Stimulated activated naive CD8-positive, alpha-beta T cell treated with anti-CD3 and anti-CD28 coated beads, Interleukin-15, Interleukin-2, amounts not matched to agents 100 U/mL and 50 U/mL, for 24 hours (primary cell): ENCODE data around the gene KRT12.

Experiments
- ATAC-seq: fragments of 150-1000 bp; cut with Tn5 transposase; one replicate; pipeline ENCODE4 v1.10.0; 2021
- DNase-seq: peaks from one replicate; pipeline ENCODE4 v3.0.0; 2021

Gene KRT12

DNA sequence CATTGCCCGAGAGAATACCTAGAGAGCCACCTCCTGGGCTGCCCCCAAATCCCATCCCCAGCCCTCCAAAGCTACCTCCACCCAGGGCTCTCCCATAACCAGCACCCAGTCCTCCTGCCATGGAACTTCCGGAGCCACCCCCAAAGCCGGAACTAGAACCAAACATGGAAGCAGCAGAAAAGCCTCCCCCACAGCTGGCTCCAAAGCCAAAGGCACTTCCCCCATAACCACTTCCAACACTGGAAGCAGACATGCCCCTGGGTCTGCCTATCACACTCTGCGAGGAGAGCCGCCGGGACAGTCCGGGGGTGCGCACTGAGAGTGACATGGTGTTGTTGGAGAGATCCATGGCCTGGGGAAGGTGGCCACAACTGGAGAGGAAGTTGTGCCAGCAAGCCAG, at the start of gene KRT12:
TSS of gene KRT12 (minus strand) at position 386 of the 400 bp plus-strand sequence. CDS start at position 349, 37 bp downstream.
- DNase-seq (no peak), ATAC-seq (no peak)

DNA sequence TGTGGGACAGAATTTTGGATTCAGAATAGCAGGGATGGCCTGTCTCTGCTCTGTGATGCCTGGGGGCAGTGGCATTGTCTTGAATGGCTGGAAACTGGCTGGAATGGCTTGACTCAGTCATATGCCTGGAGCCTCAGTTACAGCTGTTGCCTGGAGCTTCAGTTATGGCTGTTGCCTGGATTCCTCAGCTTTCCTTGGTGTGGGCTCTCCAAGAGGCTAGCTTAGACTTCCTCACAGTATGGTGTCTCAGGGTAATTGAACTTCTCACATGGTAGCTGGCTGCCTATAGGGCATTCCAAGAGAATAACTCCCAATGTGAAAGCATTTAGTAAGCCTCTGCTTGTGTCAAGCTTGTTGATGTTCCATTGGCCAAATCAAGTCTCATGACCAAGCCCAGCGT, 49.3 kb upstream of the KRT12 start:
- DNase-seq (no peak), ATAC-seq (no peak)

GRCh38 chr17:40915721-40916256, 48.8 kb upstream of the KRT12 start:
- DNase-seq, result no peak
- ATAC-seq, result no peak

- ATAC-seq (peak; percentile 65), DNase-seq (no peak)
Measured at GRCh38 chr17:40915199-40915661, 48.2 kb upstream of the KRT12 start.

DNA sequence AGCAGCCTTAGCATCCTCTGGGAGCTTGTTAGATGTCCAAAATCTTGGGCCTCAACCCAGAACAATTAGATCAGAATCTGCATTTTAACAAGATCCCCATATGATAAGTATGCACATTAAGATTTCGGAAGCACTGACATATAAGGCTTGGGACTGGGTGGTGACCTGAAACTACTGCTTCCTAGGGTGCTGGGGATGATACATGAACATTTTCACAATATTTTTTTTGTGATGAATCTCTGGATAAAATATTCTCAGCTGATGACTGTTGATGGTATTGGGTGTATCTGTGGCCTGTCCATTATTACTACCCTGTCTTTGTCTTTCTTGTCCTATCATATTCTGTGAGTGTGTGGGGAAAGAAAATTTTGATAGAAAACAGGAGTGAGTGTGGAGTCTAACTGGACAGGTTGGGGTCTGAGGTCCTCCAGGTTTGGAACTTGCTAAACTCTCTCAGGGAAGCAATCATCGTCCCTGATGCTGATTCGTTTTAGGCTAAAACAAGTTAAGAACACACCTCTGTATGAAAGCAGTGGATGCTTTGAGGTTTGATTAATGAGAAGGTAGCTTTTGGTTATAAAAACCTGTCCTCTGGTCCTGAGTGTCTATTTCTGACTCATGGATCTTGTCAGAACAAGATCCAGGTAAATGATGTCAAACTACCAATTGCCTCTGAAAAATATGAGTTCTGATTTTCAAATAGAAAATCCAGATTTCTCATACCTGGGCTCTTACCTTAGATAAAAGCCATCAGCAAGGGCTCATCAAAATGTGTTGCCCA, 47.2 kb upstream of the KRT12 start:
- ATAC-seq, result no peak
- no peak for DNase-seq

DNA sequence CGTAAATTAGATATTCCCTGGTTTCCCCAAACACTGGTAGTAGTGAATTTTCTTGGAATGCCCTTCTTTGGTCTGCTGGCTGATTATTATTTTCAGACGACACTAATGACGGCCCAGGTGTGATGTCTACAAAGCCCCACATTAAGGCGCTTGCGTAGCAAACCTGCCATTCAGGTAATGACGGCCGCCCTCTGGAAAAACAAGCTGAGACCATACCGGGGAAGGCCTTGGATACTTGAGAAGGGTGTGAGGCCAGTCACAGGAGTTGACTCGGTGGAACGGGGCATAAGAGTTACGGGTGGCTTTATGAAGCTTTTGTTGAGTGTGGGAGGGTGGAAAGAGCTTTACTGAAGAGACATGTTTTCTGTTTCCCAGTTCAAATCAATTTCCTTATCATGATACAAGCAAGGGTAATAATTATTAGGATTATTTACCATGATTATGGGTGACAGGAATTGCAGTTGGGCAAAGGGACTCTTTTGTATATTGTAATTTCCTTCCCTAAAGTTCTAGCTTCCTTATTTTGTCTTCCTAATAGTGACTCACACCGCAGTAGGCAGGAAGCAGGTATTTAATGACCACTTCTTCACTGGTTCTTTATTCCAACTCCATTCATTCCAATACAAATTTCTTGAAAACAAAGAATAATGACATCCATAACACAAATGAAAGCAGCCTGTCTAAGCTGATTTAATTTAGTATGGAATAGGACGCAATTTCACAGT, 45.6 kb upstream of the KRT12 start:
- DNase-seq, result no peak
- ATAC-seq, result no peak

DNA sequence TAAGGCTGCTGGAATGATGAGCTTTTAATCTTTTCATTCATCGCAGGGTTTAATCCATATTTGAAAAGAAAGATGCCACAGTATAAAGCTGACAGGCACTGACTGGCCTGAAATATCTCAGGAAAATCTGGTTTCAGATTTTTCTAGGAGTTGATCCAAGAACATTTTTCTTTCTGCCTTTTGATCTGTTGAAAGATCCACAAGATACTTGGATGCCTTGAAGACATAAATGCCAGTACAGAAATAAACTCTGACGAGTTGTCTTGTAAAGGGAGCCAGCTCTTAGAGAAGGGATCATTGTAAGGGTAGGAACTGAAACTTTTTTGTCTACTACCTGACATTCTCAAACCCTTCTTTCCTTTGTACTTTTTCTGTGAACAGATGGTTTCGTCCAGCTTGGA, 43.4 kb upstream of the KRT12 start:
- DNase-seq (no peak), ATAC-seq (no peak)

GRCh38 chr17:40909755-40910154, 42.7 kb upstream of the KRT12 start:
- DNase-seq (no peak), ATAC-seq (no peak)

DNA sequence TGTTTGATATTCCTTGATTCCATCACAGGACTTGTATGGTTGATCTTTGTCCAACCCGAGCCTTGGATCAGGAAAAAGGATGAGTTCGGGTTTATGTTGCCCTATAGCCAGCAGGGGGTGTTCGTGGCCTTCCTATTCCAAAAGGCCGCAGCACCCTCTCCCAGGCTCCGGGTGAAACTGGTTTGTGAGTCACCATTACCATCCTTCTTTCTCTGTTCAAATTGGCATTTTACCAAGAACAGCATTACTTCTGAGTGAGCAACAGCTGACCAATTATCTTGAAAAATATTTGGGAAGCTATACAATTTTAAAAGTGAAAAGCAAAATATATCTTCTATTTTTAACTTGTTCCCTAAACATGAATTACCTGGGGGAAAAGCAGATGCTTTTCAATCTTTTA, 42.3 kb upstream of the KRT12 start:
- peak; percentile 90 for ATAC-seq

DNA sequence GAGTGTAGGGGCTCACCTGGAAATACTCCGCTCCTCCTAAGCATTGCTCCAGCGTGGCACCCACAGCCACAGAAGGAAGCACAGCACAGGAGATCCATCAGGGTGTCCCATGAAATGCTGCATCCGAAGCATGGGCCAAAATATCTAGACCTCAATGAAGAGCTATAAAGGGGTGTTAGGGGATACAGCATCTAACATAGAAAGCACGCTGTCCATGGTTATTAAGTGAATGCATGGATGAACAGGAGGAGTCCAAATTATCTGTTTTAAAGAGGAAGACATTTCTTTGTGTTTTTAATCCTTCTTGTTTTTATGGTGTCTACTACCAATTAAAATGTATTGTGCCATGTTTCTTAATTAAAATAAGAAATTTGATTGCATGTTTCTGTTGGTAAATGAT, 39.6 kb upstream of the KRT12 start:
- ATAC-seq (no peak), DNase-seq (no peak)

More for the DNA sequence above, 42.3 kb upstream of the KRT12 start:
- peak; percentile 65 for DNase-seq

GRCh38 chr17:40905370-40905769, 38.3 kb upstream of the KRT12 start:
- DNase-seq (no peak), ATAC-seq (no peak)

DNA sequence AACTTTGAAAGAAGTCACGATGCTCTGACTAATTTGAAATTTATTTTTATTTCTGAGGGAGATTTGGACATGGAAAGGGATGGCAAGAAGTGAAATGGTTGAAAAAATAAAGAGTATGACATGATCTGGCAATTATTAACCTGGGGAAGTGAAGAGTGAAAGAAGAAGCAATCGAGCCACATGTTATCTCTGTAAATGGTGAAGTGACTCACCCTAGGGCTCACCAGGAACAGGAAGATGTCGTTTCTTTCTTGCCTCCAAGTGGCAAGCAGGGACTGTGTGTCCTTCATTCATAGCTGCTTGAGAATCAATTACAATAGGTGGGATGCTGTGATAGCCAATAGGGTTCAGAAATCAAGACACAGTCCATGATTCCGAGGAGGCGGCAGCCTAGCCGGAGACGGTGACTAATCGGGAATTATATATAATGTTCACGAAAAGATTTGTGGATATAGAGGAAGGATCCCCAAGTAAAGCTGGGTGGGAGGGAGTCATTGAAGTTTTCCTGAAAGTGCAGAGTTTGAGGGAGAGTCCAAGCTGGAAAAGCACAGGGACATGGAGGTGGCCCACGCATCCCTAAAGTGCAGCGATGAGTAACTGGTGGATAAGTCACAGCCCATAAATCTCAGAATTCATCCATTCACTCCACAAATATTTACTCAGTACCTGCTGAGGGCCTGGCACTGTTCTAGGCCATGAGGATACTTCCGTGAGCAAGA, 36.3 kb upstream of the KRT12 start:
- ATAC-seq (no peak), DNase-seq (no peak)

DNA sequence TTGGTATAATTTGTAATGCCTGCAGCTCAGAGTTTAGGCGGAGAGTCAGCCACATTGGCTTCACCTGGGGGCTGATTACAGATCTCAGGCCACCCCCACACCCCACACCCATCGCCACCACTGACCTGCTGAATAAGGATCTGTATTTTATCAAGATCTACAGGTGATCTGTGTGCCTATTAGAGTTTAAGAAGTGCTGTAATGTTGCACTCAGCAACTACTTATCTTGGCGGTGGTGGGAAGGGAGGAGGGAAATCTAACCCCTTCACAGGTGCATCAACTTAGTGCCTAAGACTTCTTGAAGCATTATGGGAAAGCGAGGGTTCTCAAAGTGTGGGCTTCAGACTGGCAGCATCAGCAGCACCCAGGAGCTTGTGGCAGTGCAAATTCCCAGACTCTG, 35.5 kb upstream of the KRT12 start:
- DNase-seq, result no peak
- no peak for ATAC-seq

DNA sequence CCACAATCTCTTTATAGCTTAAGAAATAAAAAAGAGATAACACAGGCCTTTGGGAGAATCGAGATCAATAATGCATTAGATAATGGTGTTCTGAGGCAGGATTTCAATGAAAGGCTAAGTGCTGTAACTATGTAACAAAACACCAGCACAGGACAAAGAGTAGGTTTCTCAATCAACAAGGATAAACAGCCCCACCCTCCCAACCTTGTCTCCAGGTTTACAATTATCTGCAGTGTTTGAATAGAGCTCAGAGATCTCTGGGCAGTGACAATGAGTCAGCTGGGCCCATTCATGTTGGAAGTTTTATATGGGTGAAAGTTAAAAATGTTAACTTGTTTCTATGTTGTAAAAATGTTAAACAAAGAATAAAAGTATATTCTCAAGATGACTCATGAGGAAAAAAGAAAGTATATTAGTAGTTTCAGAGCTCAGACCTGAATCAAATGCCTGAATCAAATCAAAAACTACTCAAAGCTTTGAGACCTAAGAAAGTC, 35.0 kb upstream of the KRT12 start:
- DNase-seq (no peak), ATAC-seq (no peak)

- ATAC-seq (no peak), DNase-seq (no peak)
Measured at GRCh38 chr17:40900809-40901356, 33.9 kb upstream of the KRT12 start.

- ATAC-seq, result no peak
- DNase-seq, result no peak
Measured at GRCh38 chr17:40896916-40897455, 30.0 kb upstream of the KRT12 start.

- no peak for ATAC-seq
- no peak for DNase-seq
Measured at GRCh38 chr17:40895106-40895730, 28.2 kb upstream of the KRT12 start.

DNA sequence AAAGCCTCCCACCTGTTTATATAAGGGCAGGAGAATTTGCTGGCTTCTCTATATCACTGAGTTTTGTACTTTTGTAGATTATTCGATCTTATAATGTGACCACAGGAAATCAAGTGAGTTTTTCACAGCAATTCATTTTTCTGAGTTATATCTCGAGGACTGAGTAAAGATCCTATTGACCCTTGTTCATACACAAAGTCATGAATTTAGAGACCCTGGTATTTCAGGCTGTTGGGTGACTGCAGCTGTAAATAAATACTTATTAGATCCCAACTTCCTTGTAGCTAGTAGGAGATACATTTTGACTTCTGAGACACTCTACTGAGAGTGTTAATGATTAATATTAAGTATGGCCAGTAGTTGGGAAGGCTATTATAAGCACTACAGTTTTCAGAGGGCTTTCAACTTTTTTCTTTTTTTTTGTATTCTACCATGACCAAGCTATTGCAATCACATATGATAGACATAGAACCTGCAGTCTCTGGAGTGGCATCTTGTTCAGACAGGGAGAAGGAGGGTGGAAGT, 21.2 kb upstream of the KRT12 start:
- DNase-seq (no peak), ATAC-seq (no peak)

GRCh38 chr17:40886090-40886489, 19.1 kb upstream of the KRT12 start:
- ATAC-seq, result no peak

GRCh38 chr17:40884708-40885512, 17.9 kb upstream of the KRT12 start, which contains the start of gene KRT20:
Gene KRT20, minus strand, starts transcription at chr17:40885242. Its CDS starts 57 bp downstream, at chr17:40885185.
- ATAC-seq (no peak), DNase-seq (no peak)

More at GRCh38 chr17:40886090-40886489, 19.1 kb upstream of the KRT12 start:
- no peak for DNase-seq
